Measurements from ENCODE around the gene PPP1R12C. TPM values are rescaled to one million over a fixed set of nuclear protein-coding genes. Genes with fewer than 3 reads are reported as not detected.
A peak's percentile ranks its signal among the peaks of the same experiment; 100 is the strongest.

Gene PPP1R12C
- total RNA-seq, 4 donors from 2014 or later = 51.7 to 126 (median 78.7) TPM

DNA sequence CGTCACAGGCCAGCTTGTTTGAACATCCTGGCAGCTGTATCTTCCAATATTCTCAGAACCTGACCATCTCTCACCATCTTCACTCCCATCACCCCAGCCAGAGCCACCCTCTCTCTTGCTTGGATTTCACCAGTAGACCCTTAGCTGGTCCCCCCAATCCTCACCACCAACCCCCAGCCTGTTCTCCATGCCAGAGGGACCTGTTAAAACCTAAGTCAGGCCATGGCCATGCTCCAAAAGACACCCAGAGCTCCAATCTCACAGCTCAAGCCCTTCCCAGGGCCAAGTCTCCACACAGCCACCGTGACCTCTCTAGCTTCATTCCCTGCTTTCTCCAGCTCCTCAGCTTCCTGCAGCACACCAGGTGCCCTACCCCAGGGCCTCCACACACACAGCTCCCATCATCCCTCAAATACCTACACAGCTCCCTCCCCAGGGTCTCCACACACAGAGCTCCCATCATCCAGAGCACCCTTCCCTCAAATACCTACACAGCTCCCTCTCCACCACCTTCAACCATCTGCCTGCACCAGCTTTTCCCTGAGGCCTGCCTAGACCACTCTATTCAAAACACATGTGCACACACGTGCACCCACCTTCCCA lies 28.0 kb downstream of the PPP1R12C start:
- TF ChIP-seq EP300 (IDR thresholded peaks at IDR 0.05) (no peak), POLR2A (IDR thresholded peaks at IDR 0.05) (no peak), POLR2AphosphoS5 (IDR thresholded peaks at IDR 0.05) (no peak)
- TF ChIP-seq, protein P1, sequence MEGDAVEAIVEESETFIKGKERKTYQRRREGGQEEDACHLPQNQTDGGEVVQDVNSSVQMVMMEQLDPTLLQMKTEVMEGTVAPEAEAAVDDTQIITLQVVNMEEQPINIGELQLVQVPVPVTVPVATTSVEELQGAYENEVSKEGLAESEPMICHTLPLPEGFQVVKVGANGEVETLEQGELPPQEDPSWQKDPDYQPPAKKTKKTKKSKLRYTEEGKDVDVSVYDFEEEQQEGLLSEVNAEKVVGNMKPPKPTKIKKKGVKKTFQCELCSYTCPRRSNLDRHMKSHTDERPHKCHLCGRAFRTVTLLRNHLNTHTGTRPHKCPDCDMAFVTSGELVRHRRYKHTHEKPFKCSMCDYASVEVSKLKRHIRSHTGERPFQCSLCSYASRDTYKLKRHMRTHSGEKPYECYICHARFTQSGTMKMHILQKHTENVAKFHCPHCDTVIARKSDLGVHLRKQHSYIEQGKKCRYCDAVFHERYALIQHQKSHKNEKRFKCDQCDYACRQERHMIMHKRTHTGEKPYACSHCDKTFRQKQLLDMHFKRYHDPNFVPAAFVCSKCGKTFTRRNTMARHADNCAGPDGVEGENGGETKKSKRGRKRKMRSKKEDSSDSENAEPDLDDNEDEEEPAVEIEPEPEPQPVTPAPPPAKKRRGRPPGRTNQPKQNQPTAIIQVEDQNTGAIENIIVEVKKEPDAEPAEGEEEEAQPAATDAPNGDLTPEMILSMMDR (IDR thresholded peaks at IDR 0.05) = no peak

DNA sequence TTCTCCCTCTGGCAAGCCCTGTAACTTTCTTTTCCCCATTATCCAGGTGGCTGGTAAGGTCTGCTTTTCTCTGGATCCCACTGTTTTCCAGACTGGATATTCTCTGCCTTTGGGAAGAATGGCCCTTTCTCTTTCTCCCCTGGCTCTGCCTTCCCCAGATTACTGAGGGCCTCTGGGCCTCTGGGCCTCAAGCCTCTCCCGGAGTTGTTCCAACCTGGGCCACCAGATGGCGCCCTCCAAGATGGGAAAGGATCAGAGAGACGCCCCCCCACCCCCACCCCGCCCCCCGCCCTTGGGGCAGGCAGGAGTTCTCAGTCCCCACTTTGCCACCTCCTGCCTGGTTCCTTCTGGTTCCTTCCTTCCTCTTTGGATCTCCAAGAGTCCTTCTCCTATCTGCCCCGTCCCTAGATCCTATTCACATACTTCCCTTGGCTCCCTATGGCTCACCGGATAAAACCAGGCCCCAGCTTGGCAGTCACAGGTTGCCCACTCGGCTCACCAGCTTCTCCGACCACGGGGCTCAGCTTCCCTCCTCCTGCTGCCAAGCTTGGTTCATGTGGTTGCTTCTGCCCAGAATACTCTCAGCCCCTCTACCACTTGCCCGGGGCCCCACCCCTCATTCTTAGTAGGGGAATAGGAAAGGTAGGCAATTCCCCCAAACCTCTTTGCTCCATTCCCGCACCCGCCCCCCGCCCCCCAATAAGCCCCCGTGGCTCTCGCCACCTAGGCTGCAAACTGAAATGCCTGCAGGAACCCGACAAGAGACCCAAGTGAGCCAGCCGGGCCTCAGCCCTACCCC lies 28.7 kb downstream of the PPP1R12C start:
- Histone ChIP-seq H3K27ac (no peak overlapping the region), H3K9me3 (no peaks in the 10 kb centered on the region), H3K36me3 (peaks cover 29% of the 10 kb centered on the region), H3K27me3 (peaks cover 23% of the 10 kb centered on the region), H3K4me3 (no peak overlapping the region), H3K4me1 (peaks cover 28% of the 10 kb centered on the region)
- TF ChIP-seq POLR2A (IDR thresholded peaks at IDR 0.05) (no peak), POLR2AphosphoS5 (IDR thresholded peaks at IDR 0.05) (no peak), EP300 (IDR thresholded peaks at IDR 0.05) (no peak)
- TF ChIP-seq, protein P1 (IDR thresholded peaks at IDR 0.05) = peak; percentile 19 to 89
- 46% methylated on average over 15 of the region's 18 CpGs for WGBS
- DNase-seq (ENCODE audit: low spot score in 2 of 2) = peak in 1 of 2 donors; percentile 90

More for the DNA sequence above, 28.0 kb downstream of the PPP1R12C start:
- DNase-seq (ENCODE audit: low spot score in 2 of 2) = peak in 1 of 2 donors; percentile 56
- Histone ChIP-seq H3K9me3 (no peaks in the 10 kb centered on the region), H3K4me3 (no peak overlapping the region), H3K27me3 (peaks cover 16% of the 10 kb centered on the region), H3K4me1 (peaks cover 28% of the 10 kb centered on the region), H3K36me3 (peaks cover 32% of the 10 kb centered on the region), H3K27ac (no peak overlapping the region)
- 90% methylated on average over 3 of the region's 3 CpGs for WGBS

DNA sequence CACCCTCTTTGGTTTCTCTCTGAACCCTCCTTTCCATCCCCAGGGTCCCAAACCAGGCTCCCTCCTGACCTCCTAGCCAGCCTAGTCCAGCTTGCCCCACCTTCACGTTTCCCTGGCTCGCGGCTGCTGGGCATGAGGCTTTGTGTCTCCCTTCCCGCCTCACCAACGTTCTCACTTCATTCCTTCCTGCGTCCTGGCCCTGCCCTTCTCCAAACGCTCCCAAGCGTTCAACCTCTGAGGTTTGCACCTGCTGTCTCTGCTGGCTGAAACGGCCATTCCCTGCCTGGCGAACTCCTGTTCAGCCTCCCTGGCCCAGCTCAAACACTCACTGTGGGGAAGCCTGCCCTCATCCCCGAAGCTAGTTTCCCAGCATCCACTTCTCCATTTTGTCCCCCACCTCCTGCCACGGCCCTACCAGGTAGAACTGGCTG lies 29.4 kb downstream of the PPP1R12C start:
- Histone ChIP-seq H3K4me1 (peaks cover 28% of the 10 kb centered on the region), H3K27ac (no peak overlapping the region), H3K27me3 (peaks cover 30% of the 10 kb centered on the region), H3K4me3 (peak overlapping the region; percentile 51), H3K36me3 (peaks cover 28% of the 10 kb centered on the region), H3K9me3 (no peaks in the 10 kb centered on the region)
- no peak for TF ChIP-seq EP300 (IDR thresholded peaks at IDR 0.05)
- 50% methylated on average over 12 of the region's 12 CpGs for WGBS
- DNase-seq (ENCODE audit: low spot score in 2 of 2) = peak in 1 of 2 donors; percentile 60

DNA sequence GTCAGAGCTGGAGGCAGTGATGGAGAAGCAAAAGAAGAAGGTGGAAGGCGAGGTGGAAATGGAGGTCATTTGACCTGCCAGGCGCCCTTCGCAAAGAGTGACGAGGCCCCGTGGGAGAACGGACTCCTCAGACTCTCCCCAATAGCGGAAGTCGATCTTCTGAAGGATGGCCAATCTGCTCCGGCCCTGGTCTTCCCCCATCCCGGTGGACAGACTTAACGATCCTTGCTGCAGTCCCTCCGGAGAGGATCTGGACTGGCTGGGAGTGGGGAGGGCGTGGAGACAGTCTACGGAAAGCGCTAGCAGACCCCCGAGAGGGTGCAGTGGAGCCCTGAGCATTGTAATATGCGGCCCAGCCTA lies 29.9 kb downstream of the PPP1R12C start:
- Histone ChIP-seq H3K27ac (no peak overlapping the region), H3K9me3 (no peaks in the 10 kb centered on the region), H3K36me3 (peaks cover 23% of the 10 kb centered on the region), H3K27me3 (peaks cover 36% of the 10 kb centered on the region), H3K4me1 (peaks cover 30% of the 10 kb centered on the region), H3K4me3 (peak overlapping the region; percentile 51)
- no peak for TF ChIP-seq POLR2AphosphoS5 (IDR thresholded peaks at IDR 0.05)
- DNase-seq (ENCODE audit: low spot score in 2 of 2) = peak in 1 of 2 donors; percentile 65
- WGBS = 20% methylated on average over 14 of the region's 17 CpGs

DNA sequence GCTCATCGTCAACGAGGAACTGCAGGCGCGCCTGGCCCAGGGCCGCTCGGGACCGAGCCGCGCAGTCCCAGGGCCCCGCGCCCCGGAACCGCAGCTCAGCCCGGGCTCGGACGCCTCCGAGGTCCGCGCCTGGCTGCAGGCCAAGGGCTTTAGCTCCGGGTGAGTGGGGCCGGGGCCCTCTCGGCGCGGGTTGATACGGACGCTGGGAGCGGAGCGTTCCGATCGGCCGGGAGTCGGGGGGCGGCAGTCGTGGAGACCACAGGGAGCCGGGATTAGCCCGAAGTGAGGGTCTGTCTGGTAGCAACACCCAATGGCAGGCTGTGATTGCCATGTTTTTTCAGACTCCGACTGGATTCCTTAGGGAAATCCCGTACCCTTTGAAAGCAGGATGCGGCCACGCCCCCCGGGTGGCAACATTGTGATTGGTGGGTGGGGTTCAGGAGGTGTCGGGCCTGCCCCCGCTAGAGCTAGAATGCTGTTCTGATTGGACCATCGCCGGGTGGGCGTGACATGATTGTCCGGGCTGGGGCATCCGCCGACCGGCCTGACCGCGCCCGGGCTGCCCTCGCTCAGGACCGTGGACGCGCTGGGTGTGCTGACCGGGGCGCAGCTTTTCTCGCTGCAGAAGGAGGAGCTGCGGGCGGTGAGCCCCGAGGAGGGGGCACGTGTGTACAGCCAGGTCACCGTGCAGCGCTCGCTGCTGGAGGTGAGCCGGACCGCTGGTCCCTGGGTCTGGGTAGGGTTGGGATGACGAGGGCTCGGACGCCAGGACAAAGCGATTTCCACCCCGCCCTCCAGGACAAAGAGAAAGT lies 30.5 kb downstream of the PPP1R12C start:
- peaks cover 41% of the 10 kb centered on the region for H3K27me3 ChIP-seq
- peak; percentile 95 to 96 for DNase-seq (ENCODE audit: low spot score in 2 of 2)
- H3K9me3 ChIP-seq = no peaks in the 10 kb centered on the region
- H3K4me1 ChIP-seq = peaks cover 36% of the 10 kb centered on the region
- peaks cover 17% of the 10 kb centered on the region for H3K36me3 ChIP-seq
- peak overlapping the region; percentile 51 for H3K4me3 ChIP-seq
- TF ChIP-seq POLR2A (IDR thresholded peaks at IDR 0.05) = no peak
- no peak for TF ChIP-seq EP300 (IDR thresholded peaks at IDR 0.05)
- TF ChIP-seq POLR2AphosphoS5 (IDR thresholded peaks at IDR 0.05) = no peak
- TF ChIP-seq, protein P1 (IDR thresholded peaks at IDR 0.05) = no peak
- H3K27ac ChIP-seq = no peak overlapping the region
- WGBS = 1% methylated on average over 23 of the region's 74 CpGs
